Prostate gland (tissue), 2 donors: ENCODE results near the gene GADL1. TPM values are rescaled to one million over a fixed set of nuclear protein-coding genes. Genes with fewer than 3 reads are reported as not detected.

Experiments
- DNase-seq: peaks from one replicate; pipeline ENCODE4 v3.0.0-alpha.2; 2019; ENCODE audit warnings: low spot score
- H3K27ac ChIP-seq, 2 donors: fragments of 200-600 bp; sonication (generic); 2 replicates each; pipeline ENCODE4 v1.5.1; 2017 to 2019
- H3K27me3 ChIP-seq: fragments of 200-600 bp; sonication (generic); replicated peaks from 2 replicates; pipeline ENCODE4 v1.5.1; 2019; ENCODE audit not compliant: insufficient read depth
- H3K36me3 ChIP-seq, 2 donors: fragments of 200-600 bp; sonication (generic); 1 replicate in 1 of 2; 2 replicates in 1 of 2; pipeline versions ENCODE4 v1.5.1 to v1.8.1; 2017 to 2019
- H3K4me1 ChIP-seq: fragments of 200-600 bp; sonication (generic); replicated peaks from 2 replicates; pipeline ENCODE4 v1.5.1; 2019
- H3K4me3 ChIP-seq, 2 donors: fragments of 200-600 bp; sonication (generic); 2 replicates each; pipeline ENCODE4 v1.5.1; 2017 to 2019
- H3K9me3 ChIP-seq: fragments of 200-600 bp; sonication (generic); 2 replicates; pipeline ENCODE4 v1.5.1; 2017
- CTCF ChIP-seq, 4 experiments: fragments of 200-600 bp in 2 of 4; fragments of 450-650 bp in 2 of 4; sonication (generic) in 2 of 4; IDR thresholded peaks; 1 replicate in 3 of 4; 2 replicates in 1 of 4; pipeline ENCODE4 v1.5.1; 2016 to 2019; ENCODE audit warnings: antibody characterized with exemption in 4 of 4, mild to moderate bottlenecking in 2 of 4, moderate library complexity in 2 of 4
- POLR2A ChIP-seq: fragments of 450-650 bp; IDR thresholded peaks from one replicate; pipeline ENCODE4 v1.6.1; 2016; ENCODE audit warnings: antibody characterized with exemption, mild to moderate bottlenecking
- POLR2AphosphoS5 ChIP-seq: sonication (generic); formaldehyde crosslinking; IDR thresholded peaks from one replicate; pipeline ENCODE4 v1.6.1; 2017; ENCODE audit warnings: antibody characterized with exemption
- WGBS: methylation state at CpG from one replicate; pipeline ENCODE4 v1.1.5; 2018; 5-methylcytosine and 5-hydroxymethylcytosine counted together
- intact Hi-C: fragments of 100-400 bp; cut with DNase I; formaldehyde crosslinking; loops from one replicate; pipeline ENCODE4 v1.14.2; 2022
- total RNA-seq, 2 donors: library from RNA; depleted of rRNA; stranded (reverse); fragments of >200 nt; gene quantifications; one replicate each; pipeline ENCODE4 v1.1.0, GENCODE V29; 2016

The GADL1 gene
- total RNA-seq, 2 donors from 2014 or later, result not detected

DNA sequence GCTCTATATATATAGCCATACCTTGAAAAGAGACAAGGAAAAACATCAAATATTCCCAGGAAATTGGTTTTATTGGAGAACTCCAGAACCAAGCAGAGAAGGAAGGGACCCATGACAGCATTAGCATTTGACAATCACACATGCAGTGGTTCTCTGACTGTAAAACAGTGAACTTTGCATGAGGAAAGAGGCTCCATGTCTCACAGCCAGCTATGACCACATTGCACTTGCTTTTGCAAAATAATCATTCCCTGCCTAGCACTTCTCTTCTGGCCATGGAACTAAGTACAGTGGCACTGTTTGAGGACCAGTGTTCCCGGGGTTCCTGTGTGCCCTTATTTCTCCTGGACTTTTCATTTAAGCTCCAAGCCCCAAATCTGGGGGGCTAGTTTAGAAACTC lies 202.5 kb downstream of the GADL1 start:
- H3K36me3 ChIP-seq, result no peaks in the 10 kb centered on the region
- H3K4me3 ChIP-seq, result no peak overlapping the region
- no peaks in the 10 kb centered on the region for H3K9me3 ChIP-seq
- no peaks in the 10 kb centered on the region for H3K27me3 ChIP-seq
- WGBS, result 100% methylated on average over 1 of the region's 1 CpG
- no peak overlapping the region for H3K27ac ChIP-seq
- DNase-seq, result no peak
- peaks cover 9% of the 10 kb centered on the region for H3K4me1 ChIP-seq
- TF ChIP-seq POLR2AphosphoS5 (no peak), POLR2A (no peak), CTCF (IDR thresholded peaks at IDR 0.05) (no peak)
- intact Hi-C loops, result loop anchor here (2.0 to 5.0 kb wide), 5 partner anchors 83 to 650 kb away; no protein-coding TSS in a partner anchor

GRCh38 chr3:30691249-30691880 lies 203.1 kb downstream of the GADL1 start:
- no peak overlapping the region for H3K4me3 ChIP-seq
- no peaks in the 10 kb centered on the region for H3K36me3 ChIP-seq
- no peaks in the 10 kb centered on the region for H3K9me3 ChIP-seq
- TF ChIP-seq CTCF (IDR thresholded peaks at IDR 0.05), result no peak
- 79% methylated on average over 10 of the region's 10 CpGs for WGBS
- intact Hi-C loops, result loop anchor here (2.0 to 5.0 kb wide), 4 partner anchors 83 to 649 kb away; no protein-coding TSS in a partner anchor
- no peaks in the 10 kb centered on the region for H3K27me3 ChIP-seq
- no peak for DNase-seq
- H3K27ac ChIP-seq, result no peak overlapping the region
- peaks cover 9% of the 10 kb centered on the region for H3K4me1 ChIP-seq

DNA sequence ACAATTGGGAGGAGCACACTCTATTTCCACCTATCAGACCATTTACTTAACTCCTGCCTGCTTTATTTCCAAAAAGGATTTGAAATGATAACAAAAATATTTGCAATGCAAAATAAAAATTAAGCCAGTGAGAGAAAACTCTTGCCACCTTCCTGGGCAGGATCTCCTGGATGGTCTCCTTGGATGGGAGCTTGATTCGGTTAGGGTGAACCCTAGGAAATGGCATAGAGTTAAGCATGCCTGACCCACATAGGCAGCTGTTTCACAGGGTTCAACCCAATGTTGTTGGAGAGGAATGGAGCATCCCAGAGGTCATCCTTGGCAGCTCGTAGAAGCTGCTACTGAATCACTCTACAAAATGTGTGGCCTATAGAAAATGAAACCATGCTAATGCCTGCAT lies 204.3 kb downstream of the GADL1 start:
- intact Hi-C loops, result loop anchor here (2.0 to 5.0 kb wide), 4 partner anchors 81 to 648 kb away; no protein-coding TSS in a partner anchor
- WGBS, result 94% methylated on average over 2 of the region's 2 CpGs
- Histone ChIP-seq H3K4me3 (no peak overlapping the region), H3K27me3 (no peaks in the 10 kb centered on the region), H3K27ac (no peak overlapping the region), H3K4me1 (peaks cover 9% of the 10 kb centered on the region), H3K9me3 (no peaks in the 10 kb centered on the region), H3K36me3 (no peaks in the 10 kb centered on the region)
- TF ChIP-seq POLR2AphosphoS5, result no peak
- TF ChIP-seq CTCF (IDR thresholded peaks at IDR 0.05), result no peak
- TF ChIP-seq POLR2A, result no peak
- DNase-seq, result no peak

GRCh38 chr3:30688776-30689641 lies 205.5 kb downstream of the GADL1 start:
- Histone ChIP-seq H3K36me3 (no peaks in the 10 kb centered on the region), H3K9me3 (no peaks in the 10 kb centered on the region), H3K4me3 (no peak overlapping the region), H3K27me3 (no peaks in the 10 kb centered on the region), H3K4me1 (peaks cover 9% of the 10 kb centered on the region), H3K27ac (peak overlapping the region; percentile 58 to 63)
- 30% methylated on average over 10 of the region's 10 CpGs for WGBS
- intact Hi-C loops, result no loop called here
- TF ChIP-seq POLR2AphosphoS5, result peak; percentile 45
- TF ChIP-seq POLR2A, result no peak
- peak; percentile 20 for DNase-seq

- TF ChIP-seq POLR2A (no peak), CTCF (IDR thresholded peaks at IDR 0.05) (no peak), POLR2AphosphoS5 (no peak)
- peak overlapping the region; percentile 58 to 63 for H3K27ac ChIP-seq
- no peaks in the 10 kb centered on the region for H3K27me3 ChIP-seq
- no peak for DNase-seq
- intact Hi-C loops, result no loop called here
- WGBS, result 90% methylated on average over 8 of the region's 8 CpGs
- H3K36me3 ChIP-seq, result no peaks in the 10 kb centered on the region
- no peaks in the 10 kb centered on the region for H3K9me3 ChIP-seq
- H3K4me1 ChIP-seq, result peaks cover 9% of the 10 kb centered on the region
- H3K4me3 ChIP-seq, result no peak overlapping the region
Observed at GRCh38 chr3:30687930-30688570, 206.4 kb downstream of the GADL1 start.
